Neural crest cell (in vitro differentiated cells): ENCODE measurements around the gene CCDC195. TPM values are rescaled to one million over a fixed set of nuclear protein-coding genes. Genes with fewer than 3 reads are reported as not detected.
"Not testable (repeated sequence)": the region's sequence is repeated elsewhere in the genome, so short reads cannot be mapped to it uniquely, and the experiment has no call there.

Source experiments
- DNase-seq: peaks from one replicate; pipeline ENCODE4 v3.0.0; 2021; ENCODE audit warnings: low read depth, mixed read lengths, low spot score
- H3K27ac Mint-ChIP-seq: one replicate; pipeline ENCODE4 v1.8.0; 2021; ENCODE audit warnings: mild to moderate bottlenecking, mixed read lengths; ENCODE audit not compliant: unreplicated experiment
- H3K27me3 Mint-ChIP-seq: 2 replicates; pipeline ENCODE4 v1.8.0; 2021; ENCODE audit warnings: low read depth, mild to moderate bottlenecking, mixed read lengths
- H3K36me3 Mint-ChIP-seq: 2 replicates; pipeline ENCODE4 v1.8.0; 2021; ENCODE audit warnings: low read depth, mild to moderate bottlenecking, mixed read lengths
- H3K4me1 Mint-ChIP-seq: 2 replicates; pipeline ENCODE4 v1.8.0; 2021; ENCODE audit warnings: mixed read lengths
- H3K4me3 Mint-ChIP-seq: one replicate; pipeline ENCODE4 v1.8.0; 2021; ENCODE audit warnings: mild to moderate bottlenecking, mixed read lengths
- H3K9me3 Mint-ChIP-seq: 2 replicates; pipeline ENCODE4 v1.8.0; 2021; ENCODE audit warnings: mixed read lengths
- total RNA-seq: library from RNA; stranded (reverse); gene quantifications from 2 replicates; pipeline ENCODE4 v1.2.1, GENCODE V29; 2021
- TF ChIP-seq, protein P1 (sequence below): fragments of 200-600 bp; sonication (generic); conservative IDR thresholded peaks from 2 replicates; pipeline ENCODE4 v1.5.0; 2021; ENCODE audit warnings: antibody characterized with exemption, mild to moderate bottlenecking

The CCDC195 gene
- total RNA-seq, 1 donor from 2014 or later = not detected

DNA sequence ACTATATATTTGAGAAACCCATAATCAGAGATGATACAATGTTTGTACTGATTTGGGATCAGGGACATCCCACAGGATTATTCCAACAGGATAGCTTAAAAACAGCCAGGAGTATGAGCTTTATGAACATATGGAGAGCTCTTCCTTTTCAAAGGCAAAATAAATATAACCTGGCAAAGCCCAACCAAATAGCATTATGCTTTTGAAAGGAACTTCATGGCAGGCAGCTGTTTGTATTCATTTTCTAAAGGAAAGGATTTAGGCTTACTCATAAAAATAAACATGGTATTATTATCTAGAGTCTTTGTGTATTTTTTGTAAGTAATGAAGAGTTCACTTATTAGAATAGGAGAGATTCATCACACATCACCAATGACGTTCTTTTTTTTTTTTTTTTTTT is 44.4 kb downstream of the CCDC195 start:
- no peak overlapping the region for H3K4me3 Mint-ChIP-seq
- no peaks in the 10 kb centered on the region for H3K36me3 Mint-ChIP-seq
- no peaks in the 10 kb centered on the region for H3K27me3 Mint-ChIP-seq
- TF ChIP-seq, protein P1, sequence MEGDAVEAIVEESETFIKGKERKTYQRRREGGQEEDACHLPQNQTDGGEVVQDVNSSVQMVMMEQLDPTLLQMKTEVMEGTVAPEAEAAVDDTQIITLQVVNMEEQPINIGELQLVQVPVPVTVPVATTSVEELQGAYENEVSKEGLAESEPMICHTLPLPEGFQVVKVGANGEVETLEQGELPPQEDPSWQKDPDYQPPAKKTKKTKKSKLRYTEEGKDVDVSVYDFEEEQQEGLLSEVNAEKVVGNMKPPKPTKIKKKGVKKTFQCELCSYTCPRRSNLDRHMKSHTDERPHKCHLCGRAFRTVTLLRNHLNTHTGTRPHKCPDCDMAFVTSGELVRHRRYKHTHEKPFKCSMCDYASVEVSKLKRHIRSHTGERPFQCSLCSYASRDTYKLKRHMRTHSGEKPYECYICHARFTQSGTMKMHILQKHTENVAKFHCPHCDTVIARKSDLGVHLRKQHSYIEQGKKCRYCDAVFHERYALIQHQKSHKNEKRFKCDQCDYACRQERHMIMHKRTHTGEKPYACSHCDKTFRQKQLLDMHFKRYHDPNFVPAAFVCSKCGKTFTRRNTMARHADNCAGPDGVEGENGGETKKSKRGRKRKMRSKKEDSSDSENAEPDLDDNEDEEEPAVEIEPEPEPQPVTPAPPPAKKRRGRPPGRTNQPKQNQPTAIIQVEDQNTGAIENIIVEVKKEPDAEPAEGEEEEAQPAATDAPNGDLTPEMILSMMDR = no peak
- no peak for DNase-seq
- no peak overlapping the region for H3K27ac Mint-ChIP-seq
- H3K4me1 Mint-ChIP-seq = no peaks in the 10 kb centered on the region
- H3K9me3 Mint-ChIP-seq = peaks cover 2% of the 10 kb centered on the region

DNA sequence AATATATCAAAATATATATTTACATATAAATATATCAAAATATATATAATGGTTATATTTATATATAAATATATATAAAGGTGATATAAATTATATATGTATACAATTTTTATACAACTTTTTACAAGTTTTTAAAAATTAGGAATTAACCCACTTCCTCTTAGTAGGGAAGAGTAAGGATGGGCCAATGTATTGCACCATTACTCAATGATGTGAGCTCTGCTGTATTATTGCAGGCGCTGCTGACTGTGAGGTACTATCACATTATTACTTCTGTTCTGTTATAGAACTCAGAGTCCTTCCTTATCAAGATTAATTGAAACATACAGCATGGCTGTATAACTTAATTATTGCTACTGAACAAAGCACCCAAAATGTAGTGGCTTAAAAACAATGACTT is 46.0 kb downstream of the CCDC195 start:
- H3K36me3 Mint-ChIP-seq = no peaks in the 10 kb centered on the region
- no peak for DNase-seq
- H3K27ac Mint-ChIP-seq = no peak overlapping the region
- no peak overlapping the region for H3K4me3 Mint-ChIP-seq
- TF ChIP-seq, protein P1 = no peak
- no peaks in the 10 kb centered on the region for H3K4me1 Mint-ChIP-seq
- H3K9me3 Mint-ChIP-seq = peaks cover 5% of the 10 kb centered on the region
- no peaks in the 10 kb centered on the region for H3K27me3 Mint-ChIP-seq

DNA sequence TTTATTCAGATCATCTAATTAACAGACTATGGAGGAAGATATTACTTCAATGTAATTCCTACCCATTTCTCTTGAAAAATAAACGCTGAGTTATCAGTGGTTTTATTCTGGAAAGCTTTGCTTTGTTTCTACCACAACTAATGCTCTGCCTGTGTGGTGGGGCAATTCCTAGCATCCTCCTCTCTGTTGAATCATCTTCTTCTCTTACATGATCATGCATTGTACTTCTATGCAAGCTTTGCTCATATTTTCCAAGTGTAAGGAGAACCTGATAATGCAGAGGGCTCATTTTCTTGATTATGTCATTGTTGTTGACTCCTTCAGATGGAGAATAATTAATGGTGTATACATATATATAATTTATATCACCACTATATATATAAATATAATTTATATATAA is 46.7 kb downstream of the CCDC195 start:
- DNase-seq = no peak
- Mint-ChIP-seq H3K27me3 (no peaks in the 10 kb centered on the region), H3K27ac (no peak overlapping the region), H3K9me3 (peaks cover 5% of the 10 kb centered on the region), H3K4me3 (no peak overlapping the region), H3K4me1 (no peaks in the 10 kb centered on the region), H3K36me3 (no peaks in the 10 kb centered on the region)
- TF ChIP-seq, protein P1 = no peak

DNA sequence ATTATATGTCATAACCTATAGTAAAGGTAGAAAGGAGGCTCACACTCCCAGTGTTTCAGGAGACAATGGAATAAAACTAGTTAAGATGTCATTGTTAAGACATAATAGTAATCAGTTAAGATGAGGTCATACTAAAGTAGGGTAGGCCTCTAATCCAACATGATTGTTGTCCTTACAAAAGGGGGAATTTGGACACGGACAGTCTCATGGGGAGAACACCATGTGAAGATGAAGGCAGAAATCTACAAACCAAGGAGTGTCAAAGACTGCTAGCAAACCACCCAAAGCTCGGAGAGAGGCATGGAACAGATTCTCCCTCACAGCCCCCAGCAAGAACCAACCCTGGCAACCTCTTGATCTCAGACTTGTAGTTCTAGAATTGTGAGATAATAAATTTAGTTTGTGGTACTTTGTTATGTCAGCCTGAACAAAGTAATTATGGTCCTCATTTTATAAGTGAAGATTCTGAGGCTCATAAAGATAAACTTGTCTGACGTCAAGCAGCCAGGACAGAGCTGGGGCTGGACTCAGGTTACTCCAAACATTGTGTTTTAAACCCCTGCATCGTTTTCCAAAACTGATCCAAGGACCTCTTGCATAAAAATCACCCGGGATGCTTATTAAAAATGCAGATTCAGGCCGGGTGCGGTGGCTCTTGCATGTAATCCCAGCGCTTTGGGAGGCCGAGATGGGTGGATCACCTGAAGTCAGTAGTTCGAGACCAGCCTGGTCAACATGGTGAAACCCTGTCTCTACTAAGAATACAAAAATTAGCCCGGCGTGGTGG is 47.8 kb downstream of the CCDC195 start:
- H3K4me1 Mint-ChIP-seq = no peaks in the 10 kb centered on the region
- H3K27ac Mint-ChIP-seq = no peak overlapping the region
- DNase-seq = no peak
- H3K4me3 Mint-ChIP-seq = no peak overlapping the region
- H3K27me3 Mint-ChIP-seq = no peaks in the 10 kb centered on the region
- H3K36me3 Mint-ChIP-seq = peaks cover 2% of the 10 kb centered on the region
- peaks cover 4% of the 10 kb centered on the region for H3K9me3 Mint-ChIP-seq
- TF ChIP-seq, protein P1 = no peak

DNA sequence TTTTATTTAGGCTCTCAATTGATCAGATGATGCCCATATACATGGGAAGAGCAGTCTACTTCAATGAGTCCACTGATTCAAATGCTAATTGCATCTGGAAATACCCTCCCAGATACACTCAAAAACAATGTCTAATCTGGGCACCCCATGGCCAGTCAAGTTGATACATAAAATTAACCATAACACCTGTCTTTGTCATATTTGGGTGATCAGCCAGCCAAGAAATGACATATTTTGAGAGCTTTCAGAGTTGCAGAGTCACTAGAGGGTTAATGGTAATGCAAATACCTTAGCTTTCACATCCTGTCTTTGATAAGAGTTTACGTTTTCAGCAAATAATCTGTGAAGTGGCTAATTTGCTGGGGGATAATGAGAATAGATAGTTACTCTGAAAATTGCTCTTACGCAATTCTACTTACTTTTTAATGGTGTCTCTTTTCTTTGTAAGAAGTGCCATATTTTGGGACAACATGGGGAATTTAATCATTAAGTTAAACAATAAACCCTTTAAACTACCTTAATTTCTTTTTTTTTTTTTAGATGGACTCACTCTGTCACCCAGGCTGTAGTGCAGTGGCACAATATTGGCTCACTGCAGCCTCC is 49.1 kb downstream of the CCDC195 start:
- DNase-seq = no peak
- Mint-ChIP-seq H3K4me1 (no peaks in the 10 kb centered on the region), H3K27me3 (no peaks in the 10 kb centered on the region), H3K4me3 (no peak overlapping the region), H3K36me3 (peaks cover 3% of the 10 kb centered on the region), H3K9me3 (peaks cover 5% of the 10 kb centered on the region), H3K27ac (no peak overlapping the region)
- TF ChIP-seq, protein P1 = no peak

DNA sequence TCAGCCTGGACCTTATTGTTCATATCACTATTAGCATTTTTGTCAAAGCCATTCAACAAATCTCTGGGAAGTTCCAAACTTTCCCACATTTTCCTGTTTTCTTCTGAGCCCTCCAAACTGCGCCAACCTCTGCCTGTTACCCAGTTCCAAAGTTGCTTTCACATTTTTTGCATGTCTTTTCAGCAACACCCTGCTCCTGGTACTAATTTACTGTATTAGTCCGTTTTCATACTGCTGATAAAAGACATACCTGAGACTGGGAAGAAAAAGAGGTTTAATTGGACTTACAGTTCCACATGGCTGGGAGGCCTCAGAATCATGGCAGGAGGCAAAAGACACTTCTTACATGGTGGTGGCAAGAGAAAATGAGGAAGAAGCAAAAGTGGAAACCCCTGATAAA is 52.8 kb downstream of the CCDC195 start:
- not testable (repeated sequence) for H3K27ac Mint-ChIP-seq, H3K36me3 Mint-ChIP-seq, DNase-seq, H3K27me3 Mint-ChIP-seq, H3K4me3 Mint-ChIP-seq, H3K4me1 Mint-ChIP-seq, H3K9me3 Mint-ChIP-seq

DNA sequence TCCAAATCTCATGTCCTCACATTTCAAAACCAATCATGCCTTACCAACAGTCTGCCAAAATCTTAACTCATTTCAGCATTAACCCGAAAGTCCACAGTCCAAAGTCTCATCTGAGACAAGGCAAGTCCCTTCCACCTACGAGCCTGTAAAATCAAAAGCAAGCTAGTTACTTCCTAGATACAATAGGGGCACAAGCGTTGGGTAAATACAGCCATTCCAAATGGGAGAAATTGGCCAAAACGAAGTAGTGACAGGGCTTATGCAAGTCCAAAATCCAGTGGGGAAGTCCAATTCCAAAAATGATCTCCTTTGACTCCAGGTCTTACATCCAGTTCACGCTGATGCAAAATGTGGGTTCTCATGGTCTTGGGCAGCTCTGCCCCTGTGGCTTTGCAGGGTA is 54.5 kb downstream of the CCDC195 start:
- not testable (repeated sequence) for H3K36me3 Mint-ChIP-seq, H3K4me3 Mint-ChIP-seq, DNase-seq, H3K9me3 Mint-ChIP-seq, H3K4me1 Mint-ChIP-seq, H3K27ac Mint-ChIP-seq, H3K27me3 Mint-ChIP-seq
